ENCODE results near the gene AVL9.
"Not testable (repeated sequence)": the region's sequence is repeated elsewhere in the genome, so short reads cannot be mapped to it uniquely, and the experiment has no call there.

AVL9 gene

GRCh38 chr7:32496052-32496813, 944 bp downstream of the AVL9 start:
- DNase-seq = no peak

GRCh38 chr7:32499755-32500154, 4.5 kb downstream of the AVL9 start:
- DNase-seq = not testable (repeated sequence)

- DNase-seq = not testable (repeated sequence)
Measured at GRCh38 chr7:32500216-32500615, 4.9 kb downstream of the AVL9 start.

GRCh38 chr7:32500922-32501341, 5.6 kb downstream of the AVL9 start:
- peak; percentile 20 for DNase-seq

- DNase-seq = no peak
Measured at GRCh38 chr7:32501522-32501921, 6.2 kb downstream of the AVL9 start.

GRCh38 chr7:32502728-32503127, 7.4 kb downstream of the AVL9 start:
- no peak for DNase-seq

- DNase-seq = no peak
Measured at GRCh38 chr7:32506266-32507054, 11.2 kb downstream of the AVL9 start.

GRCh38 chr7:32507414-32507813, 12.1 kb downstream of the AVL9 start:
- DNase-seq = no peak

GRCh38 chr7:32511791-32512190, 16.5 kb downstream of the AVL9 start:
- no peak for DNase-seq

GRCh38 chr7:32513210-32513609, 17.9 kb downstream of the AVL9 start:
- DNase-seq = no peak

GRCh38 chr7:32515890-32516550, 20.7 kb downstream of the AVL9 start:
- DNase-seq = no peak

GRCh38 chr7:32516551-32517100, 21.3 kb downstream of the AVL9 start:
- no peak for DNase-seq

GRCh38 chr7:32518534-32519140, 23.3 kb downstream of the AVL9 start:
- DNase-seq = no peak

- no peak for DNase-seq
Measured at GRCh38 chr7:32519763-32520162, 24.5 kb downstream of the AVL9 start.

GRCh38 chr7:32522746-32523530, 27.6 kb downstream of the AVL9 start:
- no peak for DNase-seq

- DNase-seq = no peak
Measured at GRCh38 chr7:32524631-32525030, 29.3 kb downstream of the AVL9 start.

- no peak for DNase-seq
Measured at GRCh38 chr7:32525839-32526238, 30.6 kb downstream of the AVL9 start.

- DNase-seq = no peak
Measured at GRCh38 chr7:32531402-32531801, 36.1 kb downstream of the AVL9 start.

- DNase-seq = no peak
Measured at GRCh38 chr7:32532086-32532485, 36.8 kb downstream of the AVL9 start.

GRCh38 chr7:32532716-32533115, 37.4 kb downstream of the AVL9 start:
- DNase-seq = no peak

- DNase-seq = no peak
Measured at GRCh38 chr7:32533276-32534029, 38.2 kb downstream of the AVL9 start.

Data from KG1 (cell line).